Right ventricle myocardium inferior (tissue), 1 donor: ENCODE data around the gene PEX5. TPM values are rescaled to one million over a fixed set of nuclear protein-coding genes. Genes with fewer than 3 reads are reported as not detected.

ENCODE experiments used
- total RNA-seq: library from RNA; stranded (reverse); fragmentation: NEBNext Ultra II Directional; extraction: Animal tissue kit (Norgen Biotek cat#: 25700); gene quantifications from one replicate; pipeline ENCODE4 v1.2.1, GENCODE V29; 2021
- donor health status: DM: no; HTN: yes; CAD: no; lungs with severe emphysema.

Gene PEX5
- total RNA-seq, 1 donor from 2014 or later = 30.9 TPM

Other genes with a start within 250 kb of the PEX5 start
- not detected for gene RNU7-1, start 245.9 kb upstream of the PEX5 start, total RNA-seq
- gene C12orf57, start 245.7 kb upstream of the PEX5 start, total RNA-seq = 250 TPM
- gene PTPN6, start 238.3 kb upstream of the PEX5 start, total RNA-seq = 9.1 TPM
- 149 TPM for gene PHB2, start 219.0 kb upstream of the PEX5 start, total RNA-seq
- gene EMG1, start 218.8 kb upstream of the PEX5 start, total RNA-seq = 42.9 TPM
- gene LPCAT3, start 171.2 kb upstream of the PEX5 start, total RNA-seq = 54.7 TPM
- 153 TPM for gene C1S, start 129.0 kb upstream of the PEX5 start, total RNA-seq
- 227 TPM for gene C1R, start 97.2 kb upstream of the PEX5 start, total RNA-seq
- gene C1RL, start 80.5 kb upstream of the PEX5 start, total RNA-seq = 14.4 TPM
- 0.54 TPM for gene RBP5, start 60.8 kb upstream of the PEX5 start, total RNA-seq
- 5.7 TPM for gene CLSTN3, start 59.3 kb upstream of the PEX5 start, total RNA-seq
- gene ACSM4, start 114.4 kb downstream of the PEX5 start, total RNA-seq = not detected